A549 treated with AZD9567 at 1 μM for 4 hours (cell line): ENCODE measurements around the gene MPG. TPM values are rescaled to one million over a fixed set of nuclear protein-coding genes. Genes with fewer than 3 reads are reported as not detected.

Experiments used
- total RNA-seq: library from RNA; stranded (reverse); fragments of 200-300 nt; extraction: Qiagen RNA extraction; gene quantifications from 5 replicates; pipeline ENCODE4 v1.2.3, GENCODE V29; 2022; ENCODE audit not compliant: insufficient read depth

Gene MPG, protein sequence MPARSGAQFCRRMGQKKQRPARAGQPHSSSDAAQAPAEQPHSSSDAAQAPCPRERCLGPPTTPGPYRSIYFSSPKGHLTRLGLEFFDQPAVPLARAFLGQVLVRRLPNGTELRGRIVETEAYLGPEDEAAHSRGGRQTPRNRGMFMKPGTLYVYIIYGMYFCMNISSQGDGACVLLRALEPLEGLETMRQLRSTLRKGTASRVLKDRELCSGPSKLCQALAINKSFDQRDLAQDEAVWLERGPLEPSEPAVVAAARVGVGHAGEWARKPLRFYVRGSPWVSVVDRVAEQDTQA
- 52.2 to 79.0 TPM (median 74.7 TPM) in 5 replicates for total RNA-seq

DNA sequence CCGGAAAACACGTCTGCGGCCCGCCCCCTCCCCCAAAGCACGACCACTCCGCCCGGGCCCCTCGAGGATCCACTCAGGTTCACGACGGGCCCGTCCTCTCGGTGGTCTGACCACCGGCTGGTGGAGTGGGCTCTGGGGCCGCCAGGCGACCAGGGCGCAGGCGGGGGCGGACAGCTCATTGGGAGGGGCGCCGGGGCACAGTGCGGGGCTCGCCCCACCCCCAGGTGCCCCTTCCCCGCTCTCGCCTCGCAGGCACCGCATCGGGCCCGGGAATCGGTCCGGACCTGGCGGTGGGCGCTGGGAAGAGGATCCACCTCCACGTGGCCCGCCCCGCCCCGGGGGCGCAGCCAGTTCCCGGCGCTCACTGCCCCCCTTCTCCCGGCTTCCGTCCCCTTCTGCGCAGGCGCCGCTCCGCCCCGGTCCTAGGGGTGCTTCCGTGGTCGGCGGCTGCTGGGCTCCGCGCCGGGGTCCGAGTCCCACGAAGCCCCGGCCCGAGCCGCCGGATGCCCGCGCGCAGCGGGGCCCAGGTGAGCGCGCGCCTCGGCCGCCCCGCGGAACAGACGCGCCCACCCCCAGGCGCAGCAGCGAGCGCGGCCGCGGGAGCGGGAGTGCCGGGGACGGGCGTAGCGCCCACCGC lies at the start of gene MPG:
TSS of gene MPG (plus strand) at position 419 of the 637 bp plus-strand sequence. CDS start at position 504, 85 bp downstream.

DNA sequence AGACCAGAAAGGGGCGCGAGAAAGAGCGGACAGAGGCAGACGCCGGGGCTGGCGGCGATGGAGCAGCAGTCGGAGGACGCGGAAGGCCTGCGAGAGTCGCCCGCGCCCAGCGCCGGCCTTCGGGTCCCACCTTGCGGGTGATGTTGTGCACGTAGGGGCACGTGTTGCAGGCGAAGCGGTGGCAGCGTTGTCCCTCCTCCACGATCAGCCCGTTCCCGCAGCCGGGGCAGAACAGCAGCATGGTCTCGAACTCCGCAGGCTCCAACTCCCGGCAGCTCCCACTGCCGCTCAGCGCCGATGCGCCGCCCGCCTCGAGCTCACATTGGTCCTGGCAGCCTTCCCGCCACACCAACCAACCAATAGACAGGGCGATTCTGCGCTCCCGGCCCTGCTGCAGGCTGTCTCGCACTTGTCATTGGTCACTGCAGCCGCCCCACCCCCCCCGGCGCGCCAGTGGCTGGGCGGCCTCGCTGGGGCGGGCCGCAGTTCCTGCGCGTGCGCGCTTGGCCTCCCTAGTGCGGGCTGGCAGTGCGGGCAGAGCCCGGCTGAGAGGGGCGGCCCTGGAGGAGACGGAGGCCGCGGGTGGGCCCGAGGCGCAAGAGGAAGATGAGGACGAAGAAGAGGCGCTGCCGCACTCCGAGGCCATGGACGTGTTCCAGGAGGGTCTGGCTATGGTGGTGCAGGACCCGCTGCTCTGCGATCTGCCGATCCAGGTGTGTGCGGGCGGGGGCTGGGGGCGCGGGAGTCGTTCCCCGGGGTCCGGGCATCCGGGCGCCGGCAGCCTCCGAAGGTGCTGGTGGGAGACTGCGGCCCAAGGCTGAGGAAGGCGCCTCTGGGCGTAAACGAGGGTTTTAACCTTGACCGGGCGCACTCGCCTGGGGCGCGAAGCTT lies 24.4 kb upstream of the MPG start, which contains the start of the genes POLR3K and SNRNP25:
TSS of gene POLR3K (minus strand) at position 263 of the 891 bp plus-strand sequence. CDS start at position 241, 22 bp downstream.
TSS of gene SNRNP25 (plus strand) at position 483 of the 891 bp plus-strand sequence. CDS start at position 672, 189 bp downstream.

DNA sequence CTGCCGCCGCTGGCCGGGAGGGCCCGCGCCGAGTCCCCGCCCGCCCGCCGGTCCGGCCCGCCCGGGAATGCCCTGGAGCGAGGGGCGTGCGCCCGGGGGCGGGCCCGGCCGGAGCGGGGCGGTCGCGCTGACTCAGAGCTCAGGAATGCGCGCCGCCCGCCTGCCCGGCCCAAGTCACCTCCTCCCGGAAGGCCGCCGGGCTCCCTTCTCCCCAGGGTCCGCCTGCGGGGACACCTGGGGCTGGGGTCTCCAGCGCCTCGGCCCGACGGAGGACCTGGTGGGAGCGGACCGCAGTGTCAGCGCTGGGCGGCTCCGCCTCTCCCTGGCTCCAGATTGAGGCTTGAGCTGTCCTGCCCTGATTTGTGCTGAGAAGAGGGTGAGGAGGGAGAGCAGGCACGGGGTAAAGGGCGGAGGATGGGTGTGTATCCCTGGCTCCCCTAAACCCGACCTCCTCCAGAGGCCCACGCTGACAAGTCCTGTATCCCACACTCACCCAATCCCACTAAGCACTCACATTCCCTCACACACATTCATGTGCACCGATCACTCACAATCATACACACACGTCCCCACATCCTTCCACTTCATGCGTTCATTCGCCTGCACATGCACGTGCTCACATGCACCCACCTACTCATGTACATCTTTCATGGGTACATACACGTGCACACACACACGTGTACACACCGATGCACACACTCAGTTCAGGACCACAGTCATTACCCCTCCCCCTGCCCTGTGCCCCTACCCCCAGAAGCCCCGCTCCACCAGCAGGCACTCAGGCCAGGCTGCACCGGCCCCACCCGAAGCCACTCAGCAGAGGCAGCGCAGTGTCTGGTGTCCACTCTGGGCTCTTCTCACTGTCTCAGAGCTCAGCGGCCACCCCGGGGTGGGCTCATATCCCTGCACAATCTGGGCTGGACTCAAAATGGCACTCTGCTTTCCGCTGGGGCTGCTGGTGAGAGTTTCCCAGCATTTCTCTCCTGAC lies 5.2 kb upstream of the MPG start, which contains the start of gene RHBDF1:
TSS of gene RHBDF1 (minus strand) at position 71 of the 988 bp plus-strand sequence. CDS start 7,616 bp downstream, outside the sequence.

Other genes starting within 250 kb of the MPG start
- gene POLR3K, start 24.6 kb upstream of the MPG start, total RNA-seq, result 29.9 to 41.1 TPM (median 37.5 TPM) in 5 replicates
- 70.0 to 81.8 TPM (median 75.7 TPM) in 5 replicates for gene SNRNP25, start 24.4 kb upstream of the MPG start, total RNA-seq
- gene RHBDF1, start 5.6 kb upstream of the MPG start, total RNA-seq, result 18.8 to 31.2 TPM (median 28.5 TPM) in 5 replicates
- 25.3 to 28.4 TPM (median 26.4 TPM) in 5 replicates for gene NPRL3, start 60.4 kb downstream of the MPG start, total RNA-seq
- 0.18 TPM in 1 of 5 replicates, not detected in the others for gene HBZ, start 74.4 kb downstream of the MPG start, total RNA-seq
- not detected in 5 replicates for gene HBM, start 87.8 kb downstream of the MPG start, total RNA-seq
- 0.29 to 1.0 TPM (median 1.0 TPM) in 3 of 5 replicates, not detected in the others for gene HBA2, start 94.7 kb downstream of the MPG start, total RNA-seq
- gene HBA1, start 98.5 kb downstream of the MPG start, total RNA-seq, result 1.2 to 1.9 TPM (median 1.5 TPM) in 4 of 5 replicates, not detected in the other
- 6.4 to 8.0 TPM (median 7.1 TPM) in 5 replicates for gene HBQ1, start 102.2 kb downstream of the MPG start, total RNA-seq
- gene LUC7L, start 151.2 kb downstream of the MPG start, total RNA-seq, result 43.0 to 55.3 TPM (median 52.7 TPM) in 5 replicates
- gene FAM234A, start 156.6 kb downstream of the MPG start, total RNA-seq, result 39.1 to 52.9 TPM (median 51.9 TPM) in 5 replicates
- gene RGS11, start 197.7 kb downstream of the MPG start, total RNA-seq, result 2.3 to 5.7 TPM (median 3.9 TPM) in 5 replicates
- gene ARHGDIG, start 202.4 kb downstream of the MPG start, total RNA-seq, result 2.9 to 3.7 TPM (median 3.0 TPM) in 5 replicates
- 0.16 to 0.67 TPM (median 0.29 TPM) in 4 of 5 replicates, not detected in the other for gene PDIA2, start 204.9 kb downstream of the MPG start, total RNA-seq